HG03469 (cell line): Measurements from ENCODE around the gene CALCA.
"Not testable (repeated sequence)": the region's sequence is repeated elsewhere in the genome, so short reads cannot be mapped to it uniquely, and the experiment has no call there.

Source experiments
- ATAC-seq: cut with Tn5 transposase; IDR thresholded peaks from one replicate; pipeline ENCODE4 v1.9.1; 2021; ENCODE audit warnings: mild to moderate bottlenecking, moderate library complexity, moderate number of reproducible peaks; ENCODE audit not compliant: unreplicated experiment

CALCA gene, protein sequence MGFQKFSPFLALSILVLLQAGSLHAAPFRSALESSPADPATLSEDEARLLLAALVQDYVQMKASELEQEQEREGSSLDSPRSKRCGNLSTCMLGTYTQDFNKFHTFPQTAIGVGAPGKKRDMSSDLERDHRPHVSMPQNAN

DNA sequence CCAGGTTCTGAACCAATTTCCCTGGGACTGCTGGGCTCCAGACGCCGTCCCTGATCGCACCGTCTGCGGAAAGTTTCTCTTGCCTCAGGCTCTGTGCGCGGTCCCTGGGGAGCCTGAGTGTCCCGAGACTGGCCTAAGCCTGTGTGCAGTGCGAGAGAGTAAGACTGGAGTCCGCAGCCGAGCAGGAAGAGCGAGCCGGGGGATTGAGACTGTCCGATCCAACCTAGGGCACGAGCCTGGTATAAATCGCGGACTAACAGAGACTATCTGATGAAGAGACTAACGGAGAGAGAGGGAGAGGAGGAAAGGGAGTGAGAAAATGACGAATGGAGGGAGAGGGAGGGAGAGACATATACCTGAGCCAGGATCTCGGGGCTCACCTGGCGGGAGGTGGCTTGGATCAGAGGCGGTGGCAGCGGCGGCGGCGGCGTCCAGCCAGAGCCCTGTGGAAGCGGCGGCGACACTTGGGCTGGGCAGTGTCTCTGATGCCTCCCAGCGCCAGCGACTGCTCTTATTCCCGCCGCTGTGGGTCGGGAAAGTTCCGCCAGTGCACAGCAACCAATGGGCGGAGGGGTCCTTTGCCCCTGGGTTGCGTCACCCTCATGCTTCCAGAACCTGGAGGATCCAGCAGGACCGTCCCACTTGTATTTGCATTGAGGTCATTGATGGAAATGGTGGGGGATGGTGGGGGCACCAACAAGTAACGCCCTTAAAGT is at the start of gene CALCA:
Gene CALCA, minus strand, starts transcription at position 487 of the 716 bp plus-strand sequence. CDS start 1,159 bp downstream, outside the sequence.
- no peak for ATAC-seq

GRCh38 chr11:15016200-15016599 is 44.0 kb upstream of the CALCA start:
- no peak for ATAC-seq

DNA sequence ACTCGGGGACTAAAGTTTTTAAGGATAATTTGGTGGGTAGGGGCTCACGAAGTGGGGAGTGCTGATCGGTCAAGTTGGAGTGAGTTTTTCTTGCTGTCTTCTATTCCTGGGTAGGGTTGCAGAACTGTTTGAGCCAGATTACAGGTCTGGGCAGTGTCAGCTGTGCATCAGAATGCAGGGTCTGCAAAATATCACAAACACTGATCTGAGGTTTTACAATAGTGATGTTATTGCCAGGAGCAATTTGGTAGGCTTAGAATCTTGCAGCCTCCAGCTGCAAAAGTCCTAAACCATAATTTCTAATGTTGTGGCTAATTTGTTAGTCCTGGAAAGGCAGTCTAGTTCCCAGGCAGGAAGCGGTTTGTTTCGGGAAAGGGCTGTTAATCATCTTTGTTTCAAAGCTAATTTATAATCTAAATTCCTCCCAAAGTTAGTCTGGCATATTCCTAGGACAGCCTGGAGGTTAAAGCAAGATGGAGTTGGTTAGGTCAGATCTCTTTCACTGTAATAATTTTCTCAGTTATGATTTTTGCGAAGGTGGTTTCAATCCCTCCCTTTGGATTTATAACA is 39.7 kb upstream of the CALCA start:
- no peak for ATAC-seq

- no peak for ATAC-seq
Observed at GRCh38 chr11:15010865-15011264, 38.7 kb upstream of the CALCA start.

DNA sequence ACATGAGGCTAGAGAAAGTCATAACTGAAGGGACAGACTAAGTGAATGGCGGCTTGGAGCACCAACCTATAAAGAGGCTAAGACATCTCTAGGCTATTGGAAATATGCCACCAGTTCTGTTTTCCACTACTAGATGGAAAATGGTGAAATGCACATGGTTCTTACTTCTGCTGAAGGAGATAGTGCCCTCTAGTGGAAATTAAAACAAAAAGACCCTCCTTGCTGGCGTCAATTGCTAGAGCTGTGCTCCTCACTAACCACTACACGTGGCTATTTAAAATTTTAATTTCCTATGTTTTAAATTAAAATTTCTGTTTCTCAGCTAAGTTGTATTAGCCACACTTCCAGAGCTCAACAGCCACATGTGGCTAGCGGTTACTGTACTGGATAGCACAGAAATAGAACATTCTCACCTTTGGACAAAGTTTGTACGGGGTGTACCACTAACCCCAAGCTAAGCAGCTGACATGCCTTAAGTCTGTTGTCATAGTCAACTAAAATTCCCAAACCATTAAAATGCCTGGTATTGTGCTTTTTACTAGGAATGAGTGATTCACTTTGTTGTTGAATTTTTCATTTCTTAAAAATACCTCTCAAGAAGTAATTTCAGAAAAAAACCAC is 34.1 kb upstream of the CALCA start:
- ATAC-seq = peak; percentile 72

DNA sequence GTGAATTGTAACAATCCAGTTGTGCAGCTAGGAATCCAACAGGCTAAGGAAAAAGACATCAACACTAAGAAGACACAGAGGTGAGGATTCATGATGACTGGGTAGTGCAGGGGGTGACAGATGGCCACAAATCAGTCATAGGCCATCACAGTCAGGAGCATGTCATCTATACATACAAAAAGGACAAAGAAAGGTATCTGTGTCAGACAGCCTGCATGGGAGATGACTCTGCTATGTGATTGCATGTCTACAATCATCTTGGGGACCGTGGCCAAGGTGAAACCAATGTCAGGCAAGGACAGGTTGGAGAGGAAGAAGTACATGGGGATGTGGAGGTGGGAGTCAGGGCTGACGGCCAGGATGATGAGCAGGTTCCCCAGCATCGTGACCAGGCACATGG is 16.0 kb upstream of the CALCA start:
- not testable (repeated sequence) for ATAC-seq

GRCh38 chr11:14981507-14981906 is 9.4 kb upstream of the CALCA start:
- ATAC-seq = no peak

DNA sequence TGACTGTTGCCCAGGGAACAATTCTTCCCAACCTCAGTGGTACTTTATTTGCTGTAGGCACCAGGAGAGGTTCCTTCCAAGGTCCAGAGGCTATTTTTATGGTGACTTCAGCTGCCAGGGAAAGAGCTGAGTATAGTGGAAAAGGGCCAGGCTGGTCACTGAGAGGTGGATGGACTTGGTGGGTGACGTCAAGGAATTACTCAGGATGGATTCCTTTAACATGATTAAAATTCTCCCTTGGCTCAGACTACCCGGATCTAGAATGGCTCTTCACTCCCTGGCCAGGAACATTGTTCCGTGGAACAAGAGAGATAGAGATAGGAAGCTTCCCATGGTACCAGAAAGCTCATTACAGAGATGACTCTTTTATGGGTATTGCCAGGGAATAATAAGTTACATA is 8.7 kb upstream of the CALCA start:
- ATAC-seq = no peak

GRCh38 chr11:14977101-14977880 is 5.1 kb upstream of the CALCA start:
- no peak for ATAC-seq

DNA sequence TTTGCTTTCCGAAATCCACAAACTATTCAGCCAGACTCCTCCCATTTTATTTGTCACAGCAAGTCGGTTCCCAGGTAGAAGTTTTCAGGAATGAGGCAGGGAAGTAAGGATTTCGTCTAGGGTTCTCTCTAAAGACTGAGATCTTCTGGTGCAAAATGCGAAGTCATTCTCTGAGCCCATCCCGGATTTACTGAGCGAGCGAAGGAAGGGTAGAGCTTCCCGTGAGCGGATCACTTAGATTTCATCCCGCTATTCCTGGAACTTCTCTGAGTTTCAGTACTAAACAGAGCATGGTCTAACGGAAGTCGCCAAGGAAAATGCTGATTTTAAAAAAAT is 3.1 kb upstream of the CALCA start:
- no peak for ATAC-seq

DNA sequence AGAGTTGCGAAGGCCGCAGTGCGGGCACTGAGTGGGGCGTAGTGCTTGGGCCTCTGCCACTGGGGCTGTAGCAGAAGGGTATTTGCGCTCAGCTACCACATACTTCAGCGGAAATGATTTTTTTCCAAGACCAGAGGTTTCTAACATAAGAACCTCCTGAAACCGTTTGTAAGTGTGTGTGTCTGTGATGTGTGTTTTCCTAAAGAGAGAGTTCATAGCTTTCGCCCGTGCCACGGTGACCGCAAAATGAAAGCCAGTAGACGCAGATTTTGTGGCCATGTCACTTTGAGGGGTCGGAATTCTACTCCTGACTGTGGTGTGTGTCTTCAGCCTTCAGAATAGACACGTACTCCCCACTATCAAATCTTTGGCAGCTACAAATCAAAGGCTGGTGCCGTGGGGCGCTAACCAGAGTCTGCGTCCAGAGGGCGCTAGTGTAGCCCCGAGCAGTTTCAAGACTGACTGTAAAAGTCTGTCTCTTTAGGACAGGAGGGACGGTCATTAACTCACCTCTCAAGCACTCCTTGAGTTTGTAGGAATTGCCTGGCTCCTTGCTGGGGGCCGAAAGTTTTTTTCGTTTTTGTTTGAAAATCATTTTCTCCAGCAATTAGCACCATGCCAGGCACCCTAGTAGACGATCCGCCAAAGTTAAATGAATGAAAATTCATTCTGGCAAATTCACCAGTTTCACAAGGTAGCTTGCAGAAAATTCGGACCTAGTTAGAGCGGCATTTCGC is 2.5 kb upstream of the CALCA start:
- ATAC-seq = no peak

- ATAC-seq = no peak
Observed at GRCh38 chr11:14973621-14974514, 1.7 kb upstream of the CALCA start.

DNA sequence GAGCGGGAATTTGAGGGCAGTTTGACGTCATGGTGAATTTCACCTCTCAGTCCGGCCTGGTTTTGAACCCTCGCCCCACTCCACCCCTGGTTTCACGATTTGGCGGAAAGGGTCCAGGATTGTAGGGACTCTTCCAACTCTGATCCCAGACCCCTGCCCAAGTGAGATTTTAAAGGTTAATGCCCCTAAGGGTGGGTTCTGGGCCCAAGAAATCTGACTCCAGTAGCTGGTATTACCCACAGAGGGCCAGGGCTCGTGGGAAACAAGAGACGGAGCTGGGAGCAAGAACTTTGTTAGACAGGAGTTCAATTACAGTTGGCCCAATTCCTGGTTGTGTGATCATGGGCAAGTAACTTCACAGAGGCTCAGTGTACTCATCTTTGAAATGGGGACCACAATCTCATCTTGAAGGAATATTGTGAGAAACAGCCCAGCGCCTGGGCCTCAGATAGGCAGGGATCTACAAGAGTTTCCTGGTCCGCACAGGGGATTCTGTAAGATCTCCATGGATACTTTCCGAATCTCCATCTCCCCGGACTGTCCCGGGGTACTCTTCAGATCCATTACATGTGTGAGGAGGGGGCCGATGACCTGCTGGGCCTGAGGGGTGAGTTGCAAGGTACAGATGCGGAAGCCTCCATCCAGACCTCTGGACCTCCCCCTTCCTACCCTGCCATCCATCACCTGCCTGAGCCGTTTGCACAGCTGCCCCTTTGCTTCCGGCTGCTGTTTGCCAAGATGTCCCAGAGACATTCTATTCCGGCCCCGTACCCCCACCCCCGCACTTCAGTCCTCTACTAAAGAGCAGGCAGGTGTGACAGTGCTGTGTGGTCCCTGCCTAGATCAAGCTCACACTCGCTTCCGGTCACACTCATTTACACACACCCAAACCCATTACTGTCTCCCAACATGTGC is 687 bp upstream of the CALCA start:
- ATAC-seq = no peak

DNA sequence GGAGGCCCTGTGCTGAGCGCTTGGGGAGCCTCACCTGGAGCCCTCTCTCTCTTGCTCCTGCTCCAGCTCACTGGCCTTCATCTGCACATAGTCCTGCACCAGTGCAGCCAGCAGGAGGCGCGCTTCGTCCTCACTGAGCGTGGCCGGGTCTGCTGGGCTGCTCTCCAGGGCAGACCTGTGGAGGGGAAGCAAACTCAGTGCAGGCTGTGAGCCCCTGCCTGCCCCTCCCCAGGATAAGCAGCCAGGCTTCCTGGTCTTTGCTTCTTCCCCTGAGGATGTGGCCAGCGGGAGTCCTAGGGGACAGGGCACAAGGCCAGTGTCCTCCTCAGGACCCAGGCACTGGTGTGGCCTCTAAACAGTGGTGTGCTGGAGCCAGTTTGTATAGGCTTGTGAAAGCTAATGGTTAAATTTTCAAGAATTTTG is 2.2 kb downstream of the CALCA start:
- peak; percentile 49 for ATAC-seq

DNA sequence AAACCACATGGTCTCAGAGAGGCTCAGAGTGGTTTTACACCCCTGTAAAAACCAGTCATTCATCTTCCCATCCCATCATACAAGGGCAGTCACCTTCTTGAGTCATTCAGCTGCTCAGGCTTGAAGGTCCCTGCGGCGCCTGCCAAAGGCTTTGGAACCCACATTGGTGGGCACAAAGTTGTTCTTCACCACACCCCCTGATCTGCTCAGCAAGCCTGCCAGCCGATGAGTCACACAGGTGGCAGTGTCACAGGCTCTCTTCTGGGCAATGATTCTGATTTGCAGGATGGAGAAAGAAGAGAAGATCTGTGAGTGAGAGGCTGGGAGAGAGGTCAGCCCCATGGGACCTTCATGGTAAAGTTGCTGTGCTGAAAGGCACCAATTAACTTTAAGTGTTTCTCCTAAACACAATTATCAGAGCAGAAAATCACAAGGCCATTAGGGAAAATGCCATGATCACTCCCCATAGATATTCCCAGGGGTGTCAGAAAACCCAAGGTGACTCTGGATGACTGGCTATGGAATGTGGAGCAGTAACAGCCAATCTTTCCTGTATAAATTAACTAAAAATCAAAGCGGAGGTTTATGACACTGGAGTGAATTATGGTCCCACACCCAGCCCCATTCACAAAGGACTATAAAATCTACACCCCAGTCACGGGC is 4.4 kb downstream of the CALCA start:
- ATAC-seq = no peak

- no peak for ATAC-seq
Observed at GRCh38 chr11:14956111-14956510, 16.0 kb downstream of the CALCA start.

- ATAC-seq = no peak
Observed at GRCh38 chr11:14954581-14954980, 17.6 kb downstream of the CALCA start.

DNA sequence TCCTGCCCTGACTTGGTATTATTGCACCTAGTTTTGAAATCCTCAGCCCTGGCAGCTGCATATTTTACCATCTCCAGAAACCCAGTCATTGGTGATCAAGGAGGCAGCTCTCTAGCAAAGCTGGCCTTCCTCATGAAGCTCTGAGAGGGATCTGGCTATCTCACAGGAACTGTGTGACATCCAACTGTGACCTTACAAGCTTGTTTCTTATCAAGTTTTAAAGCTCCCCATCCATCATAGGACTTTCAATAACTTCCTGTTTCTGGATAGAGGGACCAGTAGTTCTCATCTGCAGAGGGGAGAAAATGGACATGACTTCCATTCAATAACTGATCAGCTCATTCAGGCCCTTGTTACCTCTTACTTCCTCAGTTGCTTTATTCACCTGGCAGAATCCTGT is 18.2 kb downstream of the CALCA start:
- no peak for ATAC-seq
